Trophoblast cell (in vitro differentiated cells and primary cell): Measurements from ENCODE around the gene C1orf146. TPM values are rescaled to one million over a fixed set of nuclear protein-coding genes. Genes with fewer than 3 reads are reported as not detected.

Experiments
- DNase-seq, 2 donors: peaks; one replicate each; pipeline ENCODE4 v3.0.0-alpha.2; 2016
- H2AFZ ChIP-seq: 2 replicates; pipeline ENCODE4 v1.6.1; 2013; ENCODE audit warnings: low read length, moderate library complexity, mild to moderate bottlenecking; ENCODE audit not compliant: insufficient read depth, poor library complexity
- H2AK5ac ChIP-seq: 2 replicates; pipeline ENCODE4 v1.6.1; 2013; ENCODE audit warnings: mild to moderate bottlenecking, low read length
- H2BK120ac ChIP-seq: 2 replicates; pipeline ENCODE4 v1.6.1; 2013; ENCODE audit warnings: low read length, mild to moderate bottlenecking, moderate library complexity; ENCODE audit not compliant: insufficient read depth, poor library complexity
- H2BK12ac ChIP-seq: 2 replicates; pipeline ENCODE4 v1.6.1; 2013; ENCODE audit warnings: mild to moderate bottlenecking, low read length, moderate library complexity
- H2BK5ac ChIP-seq: 2 replicates; pipeline ENCODE4 v1.6.1; 2013; ENCODE audit warnings: low read length, low read depth, moderate library complexity, mild to moderate bottlenecking; ENCODE audit not compliant: poor library complexity
- H3K14ac ChIP-seq: 2 replicates; pipeline ENCODE4 v1.6.1; 2013; ENCODE audit warnings: mild to moderate bottlenecking, low read length
- H3K18ac ChIP-seq: 2 replicates; pipeline ENCODE4 v1.6.1; 2013; ENCODE audit warnings: mild to moderate bottlenecking, low read length
- H3K23ac ChIP-seq: 2 replicates; pipeline ENCODE4 v1.6.1; 2013; ENCODE audit warnings: low read length
- H3K27ac ChIP-seq: 2 replicates; pipeline ENCODE4 v1.5.1; 2013; ENCODE audit warnings: low read depth, mild to moderate bottlenecking, inconsistent platforms, low read length, moderate library complexity
- H3K27me3 ChIP-seq: 2 replicates; pipeline ENCODE4 v1.6.1; 2013; ENCODE audit warnings: inconsistent platforms, mild to moderate bottlenecking, low read length, moderate library complexity; ENCODE audit not compliant: insufficient read depth
- H3K36me3 ChIP-seq, 2 experiments: 1 replicate in 1 of 2; 2 replicates in 1 of 2; pipeline ENCODE4 v1.6.1; 2013; ENCODE audit warnings: low read length in 2 of 2, mild to moderate bottlenecking in 2 of 2, moderate library complexity in 1 of 2; ENCODE audit not compliant: insufficient read depth in 2 of 2, control insufficient read depth in 1 of 2
- H3K4ac ChIP-seq: 2 replicates; pipeline ENCODE4 v1.6.1; 2013; ENCODE audit warnings: low read depth, mild to moderate bottlenecking, low read length, moderate library complexity
- H3K4me1 ChIP-seq, 2 experiments: 1 replicate in 1 of 2; 2 replicates in 1 of 2; pipeline ENCODE4 v1.6.1; 2013; ENCODE audit warnings: low read length in 2 of 2, mild to moderate bottlenecking in 2 of 2, moderate library complexity in 1 of 2; ENCODE audit not compliant: insufficient read depth in 2 of 2, control insufficient read depth in 1 of 2
- H3K4me2 ChIP-seq: 2 replicates; pipeline ENCODE4 v1.6.1; 2013; ENCODE audit warnings: inconsistent platforms, mild to moderate bottlenecking, low read length, moderate library complexity
- H3K4me3 ChIP-seq: 2 replicates; pipeline ENCODE4 v1.5.1; 2013; ENCODE audit warnings: mild to moderate bottlenecking, low read depth, low read length, inconsistent platforms
- H3K79me1 ChIP-seq: one replicate; pipeline ENCODE4 v1.6.1; 2013; ENCODE audit warnings: low read length
- H3K79me2 ChIP-seq: 2 replicates; pipeline ENCODE4 v1.6.1; 2013; ENCODE audit warnings: low read length, mild to moderate bottlenecking; ENCODE audit not compliant: control insufficient read depth, insufficient read depth, poor library complexity
- H3K9ac ChIP-seq: 2 replicates; pipeline ENCODE4 v1.6.1; 2013; ENCODE audit warnings: mild to moderate bottlenecking, low read length
- H3K9me3 ChIP-seq: 2 replicates; pipeline ENCODE4 v1.6.1; 2013; ENCODE audit warnings: low read depth, mild to moderate bottlenecking, control low read depth, inconsistent platforms, low read length; ENCODE audit not compliant: insufficient read depth
- H4K12ac ChIP-seq: 2 replicates; pipeline ENCODE4 v1.6.1; 2013; ENCODE audit warnings: low read depth, mild to moderate bottlenecking, low read length, moderate library complexity
- H4K8ac ChIP-seq: 2 replicates; pipeline ENCODE4 v1.6.1; 2013; ENCODE audit warnings: low read depth, mild to moderate bottlenecking, low read length, moderate library complexity
- H4K91ac ChIP-seq: one replicate; pipeline ENCODE4 v1.6.1; 2013; ENCODE audit warnings: low read depth, mild to moderate bottlenecking, low read length, moderate library complexity
- WGBS: extraction: QIAGEN DNeasy Blood & Tissue Kit; methylation state at CpG from one replicate; pipeline ENCODE4 v1.1.7; 2013; ENCODE audit warnings: missing lambda C conversion rate; ENCODE audit not compliant: insufficient read length, insufficient coverage; ENCODE audit errors: extremely low coverage; 5-methylcytosine and 5-hydroxymethylcytosine counted together
- polyA plus RNA-seq: library from polyadenylated mRNA; stranded (reverse); fragments of 200-250 nt; gene quantifications from 2 replicates; pipeline ENCODE4 v1.2.3, GENCODE V29; 2013

The C1orf146 gene
- not detected in 2 replicates for polyA plus RNA-seq

- Histone ChIP-seq H3K27me3 (no peaks in the 10 kb centered on the region), H3K27ac (no peak within 1 kb of the TSS), H3K4me1 (no peaks in the 10 kb centered on the region), H4K8ac (no peak within 1 kb of the TSS), H2BK120ac (no peak within 1 kb of the TSS), H3K4me2 (no peak within 1 kb of the TSS), H3K79me1 (no peaks in the 10 kb centered on the region), H3K4ac (no peak within 1 kb of the TSS), H3K9me3 (no peaks in the 10 kb centered on the region), H3K9ac (no peak within 1 kb of the TSS), H4K12ac (no peak within 1 kb of the TSS), H4K91ac (no peak within 1 kb of the TSS), H3K18ac (no peak within 1 kb of the TSS), H3K4me3 (no peak within 1 kb of the TSS), H2AK5ac (no peak within 1 kb of the TSS), H3K23ac (no peak within 1 kb of the TSS), H3K36me3 (no peaks in the 10 kb centered on the region), H2AFZ (no peak within 1 kb of the TSS), H3K14ac (no peak within 1 kb of the TSS), H3K79me2 (no peaks in the 10 kb centered on the region), H2BK12ac (no peak within 1 kb of the TSS), H2BK5ac (no peak within 1 kb of the TSS)
- DNase-seq, result no peak
- no CpG with 5 or more reads among the region's 27 CpGs for WGBS
These were observed at the start of gene C1orf146 for GRCh38 chr1:92217721-92218120. TSS of gene C1orf146 (plus strand) at chr1:92217915. CDS start at chr1:92231421, 13,506 bp downstream.

GRCh38 chr1:92168657-92169056 lies 49.1 kb upstream of the C1orf146 start:
- no peak for DNase-seq
- Histone ChIP-seq H4K8ac (no peak overlapping the region), H3K27ac (no peak overlapping the region), H3K36me3 (no peaks in the 10 kb centered on the region), H3K9ac (no peak overlapping the region), H2AK5ac (no peak overlapping the region), H3K23ac (no peak overlapping the region), H3K4me1 (no peaks in the 10 kb centered on the region), H2BK12ac (no peak overlapping the region), H3K4me3 (no peak overlapping the region), H3K79me1 (no peaks in the 10 kb centered on the region), H3K9me3 (no peaks in the 10 kb centered on the region), H2AFZ (no peak overlapping the region), H3K79me2 (no peaks in the 10 kb centered on the region), H4K12ac (no peak overlapping the region), H3K27me3 (no peaks in the 10 kb centered on the region), H4K91ac (no peak overlapping the region), H2BK5ac (no peak overlapping the region), H3K4me2 (no peak overlapping the region), H3K4ac (no peak overlapping the region), H3K14ac (no peak overlapping the region), H2BK120ac (no peak overlapping the region), H3K18ac (no peak overlapping the region)
- no CpG with 5 or more reads among the region's 5 CpGs for WGBS

GRCh38 chr1:92169214-92170005 lies 48.3 kb upstream of the C1orf146 start:
- H2AFZ ChIP-seq, result no peak overlapping the region
- no peak overlapping the region for H2BK120ac ChIP-seq
- no peak overlapping the region for H4K8ac ChIP-seq
- no peaks in the 10 kb centered on the region for H3K27me3 ChIP-seq
- H3K9me3 ChIP-seq, result no peaks in the 10 kb centered on the region
- no peak overlapping the region for H3K9ac ChIP-seq
- no peak overlapping the region for H3K4me2 ChIP-seq
- no peak overlapping the region for H2BK12ac ChIP-seq
- no peak overlapping the region for H3K27ac ChIP-seq
- H4K12ac ChIP-seq, result no peak overlapping the region
- no peak overlapping the region for H3K18ac ChIP-seq
- H4K91ac ChIP-seq, result no peak overlapping the region
- H3K79me1 ChIP-seq, result no peaks in the 10 kb centered on the region
- no peaks in the 10 kb centered on the region for H3K79me2 ChIP-seq
- H2BK5ac ChIP-seq, result no peak overlapping the region
- H3K23ac ChIP-seq, result no peak overlapping the region
- H3K4me1 ChIP-seq, result no peaks in the 10 kb centered on the region
- DNase-seq, result no peak
- H3K36me3 ChIP-seq, result no peaks in the 10 kb centered on the region
- no peak overlapping the region for H3K4ac ChIP-seq
- no peak overlapping the region for H3K14ac ChIP-seq
- H3K4me3 ChIP-seq, result no peak overlapping the region
- H2AK5ac ChIP-seq, result no peak overlapping the region
- no CpG with 5 or more reads among the region's 2 CpGs for WGBS

GRCh38 chr1:92184632-92185031 lies 33.1 kb upstream of the C1orf146 start:
- Histone ChIP-seq H3K14ac (no peak overlapping the region), H3K79me2 (no peaks in the 10 kb centered on the region), H2AFZ (no peak overlapping the region), H3K9me3 (no peaks in the 10 kb centered on the region), H3K79me1 (no peaks in the 10 kb centered on the region), H3K4me1 (no peaks in the 10 kb centered on the region), H3K27me3 (no peaks in the 10 kb centered on the region), H2AK5ac (no peak overlapping the region), H3K23ac (no peak overlapping the region), H2BK5ac (no peak overlapping the region), H3K9ac (no peak overlapping the region), H3K36me3 (no peaks in the 10 kb centered on the region), H4K12ac (no peak overlapping the region), H3K4me2 (no peak overlapping the region), H3K27ac (no peak overlapping the region), H3K4me3 (no peak overlapping the region), H3K18ac (no peak overlapping the region), H2BK12ac (no peak overlapping the region), H4K91ac (no peak overlapping the region), H4K8ac (no peak overlapping the region), H3K4ac (no peak overlapping the region), H2BK120ac (no peak overlapping the region)
- no peak for DNase-seq
- WGBS, result no CpG with 5 or more reads among the region's 1 CpG
